Kidney epithelial cell (primary cell): Measurements from ENCODE around the gene GHR. TPM values are rescaled to one million over a fixed set of nuclear protein-coding genes. Genes with fewer than 3 reads are reported as not detected.

Experiments used
- DNase-seq: peaks from one replicate; pipeline ENCODE4 v3.0.0-alpha.2; 2010; ENCODE audit warnings: low read depth
- H3K27me3 ChIP-seq: 2 replicates; pipeline ENCODE4 v1.6.0; 2011; ENCODE audit warnings: low read length; ENCODE audit not compliant: control insufficient read depth, insufficient read depth
- H3K36me3 ChIP-seq: 2 replicates; pipeline ENCODE4 v1.5.1; 2011; ENCODE audit warnings: low read length; ENCODE audit not compliant: control insufficient read depth, insufficient read depth
- H3K4me3 ChIP-seq: 2 replicates; pipeline ENCODE4 v1.5.1; 2011; ENCODE audit warnings: low read depth, mild to moderate bottlenecking, control low read depth, low read length
- total RNA-seq: library from RNA; depleted of rRNA; stranded (reverse); fragments of >200 nt; gene quantifications from 2 replicates; pipeline ENCODE4 v1.2.3, GENCODE V29; 2015
- TF ChIP-seq, protein P1 (sequence below): IDR thresholded peaks from 2 replicates; pipeline ENCODE4 v1.5.1; 2011; ENCODE audit warnings: mild to moderate bottlenecking, moderate library complexity, low read length, control low read depth, inconsistent platforms; ENCODE audit not compliant: insufficient read depth, poor library complexity, severe bottlenecking

The GHR gene
- total RNA-seq, 1 donor from 2014 or later: 0.63 TPM

DNA sequence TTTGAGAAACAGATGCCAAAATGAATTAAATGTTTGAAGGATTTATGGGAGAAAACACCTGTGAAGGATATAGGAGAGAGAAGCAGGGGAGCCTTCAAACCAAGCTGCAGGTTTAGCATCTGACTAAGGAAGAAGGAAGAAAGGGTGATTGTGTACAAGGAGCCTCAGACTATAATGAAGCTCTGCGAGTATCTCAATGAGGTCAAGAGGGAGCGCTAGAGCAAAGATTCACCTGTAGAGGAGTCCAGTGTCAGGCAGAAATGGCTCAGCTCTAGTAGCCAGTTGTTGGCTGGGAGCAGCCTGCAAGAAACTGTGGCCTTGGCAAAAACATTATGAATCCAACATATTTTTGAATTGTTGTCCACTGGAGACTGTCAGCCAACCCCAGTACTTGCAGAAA, 20.0 kb upstream of the GHR start:
- H3K27me3 ChIP-seq: no peaks in the 10 kb centered on the region
- no peak for DNase-seq
- no peak overlapping the region for H3K4me3 ChIP-seq
- no peaks in the 10 kb centered on the region for H3K36me3 ChIP-seq
- TF ChIP-seq, protein P1, sequence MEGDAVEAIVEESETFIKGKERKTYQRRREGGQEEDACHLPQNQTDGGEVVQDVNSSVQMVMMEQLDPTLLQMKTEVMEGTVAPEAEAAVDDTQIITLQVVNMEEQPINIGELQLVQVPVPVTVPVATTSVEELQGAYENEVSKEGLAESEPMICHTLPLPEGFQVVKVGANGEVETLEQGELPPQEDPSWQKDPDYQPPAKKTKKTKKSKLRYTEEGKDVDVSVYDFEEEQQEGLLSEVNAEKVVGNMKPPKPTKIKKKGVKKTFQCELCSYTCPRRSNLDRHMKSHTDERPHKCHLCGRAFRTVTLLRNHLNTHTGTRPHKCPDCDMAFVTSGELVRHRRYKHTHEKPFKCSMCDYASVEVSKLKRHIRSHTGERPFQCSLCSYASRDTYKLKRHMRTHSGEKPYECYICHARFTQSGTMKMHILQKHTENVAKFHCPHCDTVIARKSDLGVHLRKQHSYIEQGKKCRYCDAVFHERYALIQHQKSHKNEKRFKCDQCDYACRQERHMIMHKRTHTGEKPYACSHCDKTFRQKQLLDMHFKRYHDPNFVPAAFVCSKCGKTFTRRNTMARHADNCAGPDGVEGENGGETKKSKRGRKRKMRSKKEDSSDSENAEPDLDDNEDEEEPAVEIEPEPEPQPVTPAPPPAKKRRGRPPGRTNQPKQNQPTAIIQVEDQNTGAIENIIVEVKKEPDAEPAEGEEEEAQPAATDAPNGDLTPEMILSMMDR: no peak

DNA sequence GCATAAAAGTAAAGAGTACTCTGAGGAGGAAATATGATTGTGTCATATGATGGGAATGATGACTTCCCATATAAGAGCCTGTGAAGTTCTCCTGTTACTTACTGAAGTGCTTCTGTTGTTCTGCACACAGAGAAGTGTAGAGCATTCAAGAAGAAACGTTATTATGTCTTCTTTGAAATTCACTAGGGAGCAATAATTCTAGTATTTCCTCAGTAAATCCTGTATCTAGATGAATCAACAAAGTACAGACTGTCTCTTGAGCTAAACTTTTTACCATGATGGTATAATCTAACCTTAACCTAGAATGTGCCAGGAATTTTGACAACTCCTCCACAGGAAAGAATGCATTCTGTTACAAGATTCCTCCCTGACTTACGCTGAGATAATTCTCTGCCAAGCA, 18.9 kb upstream of the GHR start:
- no peak for DNase-seq
- no peak overlapping the region for H3K4me3 ChIP-seq
- no peaks in the 10 kb centered on the region for H3K27me3 ChIP-seq
- H3K36me3 ChIP-seq: no peaks in the 10 kb centered on the region
- TF ChIP-seq, protein P1: no peak

DNA sequence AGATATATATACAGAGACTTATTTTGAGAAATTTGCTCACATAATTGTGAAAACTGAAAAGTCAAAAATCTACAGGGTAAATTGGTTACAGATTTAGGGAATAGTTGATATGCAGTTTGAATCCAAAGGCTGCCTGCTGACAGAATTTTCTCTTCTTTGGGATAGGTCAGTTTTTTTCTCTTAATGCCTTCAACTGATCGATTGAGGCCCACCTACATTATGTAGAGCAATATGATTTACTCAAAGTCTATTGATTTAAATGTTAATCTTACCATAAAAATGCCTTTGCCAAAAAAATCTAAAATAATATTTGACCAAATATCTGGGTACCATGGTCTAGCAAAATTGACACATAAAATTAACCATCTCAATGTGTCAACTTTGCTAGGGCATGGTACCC, 3.9 kb upstream of the GHR start:
- Histone ChIP-seq H3K4me3 (no peak overlapping the region), H3K36me3 (no peaks in the 10 kb centered on the region), H3K27me3 (peaks cover 3% of the 10 kb centered on the region)
- TF ChIP-seq, protein P1: no peak
- DNase-seq: no peak

DNA sequence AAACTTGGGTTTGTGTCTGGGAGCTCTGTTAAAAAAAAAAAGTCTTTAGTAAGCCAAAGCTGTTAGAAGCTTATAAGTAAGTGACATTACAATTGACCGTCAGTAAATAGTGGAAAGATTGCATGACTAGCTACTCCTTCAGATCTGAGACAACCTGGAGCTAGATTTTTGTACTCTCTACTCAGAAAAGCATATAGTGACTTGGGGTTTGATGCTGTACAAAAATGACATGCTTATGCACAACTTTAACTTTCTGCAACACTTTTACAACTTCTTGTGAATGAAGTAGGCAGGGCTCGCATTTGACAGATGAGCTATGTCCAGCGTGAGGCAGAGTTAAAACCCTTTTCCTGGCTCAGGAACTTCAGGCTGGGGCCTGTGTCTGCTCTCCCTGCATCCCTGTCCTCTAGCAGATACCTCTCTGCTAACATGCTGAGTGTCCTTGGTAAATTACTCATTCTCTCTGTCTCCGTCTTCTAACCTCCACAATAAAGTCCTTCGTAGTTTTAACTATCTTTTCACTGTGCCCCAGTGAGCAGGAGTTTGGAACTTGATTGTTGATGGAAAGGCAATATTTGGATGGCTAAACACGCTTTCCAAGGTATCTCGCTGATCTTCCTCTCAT, 471 bp upstream of the GHR start:
- TF ChIP-seq, protein P1: no peak
- no peak overlapping the region for H3K4me3 ChIP-seq
- no peaks in the 10 kb centered on the region for H3K36me3 ChIP-seq
- DNase-seq: no peak
- peaks cover 11% of the 10 kb centered on the region for H3K27me3 ChIP-seq

DNA sequence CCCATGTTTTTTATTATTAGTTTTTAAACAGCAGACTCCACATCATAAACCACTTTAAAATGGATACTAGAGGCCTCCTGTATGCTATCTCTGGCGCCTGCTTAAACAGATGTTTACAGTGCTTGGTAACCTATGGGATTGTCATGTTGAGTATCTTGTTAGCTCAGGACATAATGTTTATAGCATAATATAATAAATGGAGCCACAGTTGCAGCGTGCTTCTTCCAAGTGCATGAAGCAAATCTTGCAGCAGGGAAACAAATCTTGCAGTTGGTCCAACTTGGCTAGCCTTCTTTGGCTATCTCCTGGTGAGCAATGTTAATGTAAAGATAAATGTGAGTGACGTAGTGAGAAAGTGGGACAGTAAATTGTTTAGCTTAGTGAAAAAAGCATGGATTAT, 2.8 kb downstream of the GHR start:
- TF ChIP-seq, protein P1: no peak
- Histone ChIP-seq H3K27me3 (peaks cover 11% of the 10 kb centered on the region), H3K4me3 (no peak overlapping the region), H3K36me3 (no peaks in the 10 kb centered on the region)
- no peak for DNase-seq

DNA sequence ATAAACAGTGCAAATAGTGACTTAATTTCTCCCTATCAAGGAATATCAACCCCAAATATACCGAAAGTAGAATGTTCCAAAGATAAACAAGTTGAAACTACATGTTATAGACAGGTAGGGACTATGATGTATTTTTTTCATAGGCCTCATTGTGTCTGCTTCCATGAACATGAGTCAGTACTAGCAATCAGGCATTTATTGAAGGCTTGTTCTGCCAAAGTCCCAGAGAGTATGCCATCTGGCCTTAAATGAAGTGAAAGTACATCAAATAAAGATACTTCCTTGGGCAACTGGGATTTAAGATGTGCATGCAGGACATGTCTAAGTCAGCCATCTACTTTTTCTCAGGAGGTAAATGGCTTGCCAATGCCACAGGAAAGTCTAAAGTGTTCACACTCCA, 6.5 kb downstream of the GHR start:
- TF ChIP-seq, protein P1: no peak
- DNase-seq: no peak
- Histone ChIP-seq H3K4me3 (no peak overlapping the region), H3K36me3 (no peaks in the 10 kb centered on the region), H3K27me3 (peaks cover 5% of the 10 kb centered on the region)
